WERI-Rb-1 (cell line): ENCODE measurements around the gene MIB1.

ENCODE experiments used
- DNase-seq: peaks from one replicate; pipeline ENCODE4 v3.0.0-alpha.2; 2020
- H3K27ac ChIP-seq: fragments of 250-450 bp; sonication (Bioruptor Pico); 2 replicates; pipeline ENCODE4 v1.5.1; 2020; ENCODE audit warnings: mild to moderate bottlenecking, moderate library complexity
- H3K27me3 ChIP-seq: fragments of 250-450 bp; sonication (Bioruptor Pico); 2 replicates; pipeline ENCODE4 v1.5.1; 2021; ENCODE audit warnings: mild to moderate bottlenecking, low read depth, moderate library complexity; ENCODE audit not compliant: insufficient read depth, severe bottlenecking
- H3K36me3 ChIP-seq: fragments of 250-450 bp; sonication (Bioruptor Pico); 2 replicates; pipeline ENCODE4 v1.5.1; 2020; ENCODE audit warnings: mild to moderate bottlenecking, moderate library complexity
- H3K4me3 ChIP-seq: 2 replicates; pipeline ENCODE4 v1.5.1; 2011; ENCODE audit warnings: low read depth, mild to moderate bottlenecking, control low read depth, low read length
- H3K9me3 ChIP-seq: fragments of 250-450 bp; sonication (Bioruptor Pico); 2 replicates; pipeline ENCODE4 v1.5.1; 2021; ENCODE audit warnings: mild to moderate bottlenecking, moderate library complexity; ENCODE audit not compliant: severe bottlenecking
- CTCF ChIP-seq: IDR thresholded peaks from 2 replicates; pipeline ENCODE4 v1.5.1; 2011; ENCODE audit warnings: low read depth, mild to moderate bottlenecking, control low read depth, inconsistent platforms, low read length

MIB1 gene

DNA sequence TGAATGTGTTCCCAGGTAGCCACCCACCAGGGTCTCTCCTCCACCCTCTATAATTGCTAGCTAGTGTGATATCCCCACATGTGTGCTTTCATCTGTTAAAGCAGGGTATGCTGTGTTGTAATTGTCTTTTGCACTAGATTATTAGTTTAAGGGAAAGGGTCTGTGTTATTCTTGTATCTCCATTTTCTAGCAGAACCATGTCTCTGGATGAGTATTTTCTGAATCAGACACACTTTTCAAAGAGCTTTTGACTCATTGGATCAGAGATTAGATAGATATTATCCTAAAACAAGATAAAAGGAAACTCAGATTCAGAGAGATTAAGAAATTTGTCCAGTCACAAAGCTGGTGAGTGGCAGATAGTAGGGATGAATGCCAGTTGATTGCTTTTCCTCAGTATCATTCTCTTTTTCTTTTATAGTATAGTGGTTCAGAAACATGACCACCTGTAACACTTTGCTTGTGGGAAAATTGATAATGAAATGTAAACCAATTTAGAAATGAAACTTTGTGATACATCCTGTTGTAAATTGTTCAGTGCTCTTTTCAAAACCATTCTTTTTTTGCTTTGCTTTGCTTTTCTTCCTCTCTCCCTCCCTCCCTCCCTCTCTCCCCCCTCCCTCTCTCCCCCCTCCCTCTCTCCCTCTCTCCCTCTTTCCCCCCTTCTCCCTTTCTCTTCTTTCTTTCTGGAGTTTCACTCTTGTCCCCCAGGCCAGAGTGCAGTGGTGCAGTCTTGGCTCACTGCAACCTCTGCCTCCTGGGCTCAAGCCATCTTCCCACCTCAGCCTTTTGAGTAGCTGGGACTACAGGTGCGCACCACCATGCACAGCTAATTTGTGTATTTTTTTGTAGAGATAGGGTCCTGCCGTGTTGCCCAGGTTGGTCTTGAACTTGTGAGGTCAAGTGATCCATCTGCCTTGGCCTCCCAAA lies 7.4 kb downstream of the MIB1 start:
- no peak for DNase-seq
- no peak for TF ChIP-seq CTCF
- no peaks in the 10 kb centered on the region for H3K27me3 ChIP-seq
- H3K4me3 ChIP-seq: no peak overlapping the region
- H3K27ac ChIP-seq: no peak overlapping the region
- peaks cover 9% of the 10 kb centered on the region for H3K36me3 ChIP-seq
- no peaks in the 10 kb centered on the region for H3K9me3 ChIP-seq

- DNase-seq: no peak
- Histone ChIP-seq H3K9me3 (no peaks in the 10 kb centered on the region), H3K4me3 (no peak overlapping the region), H3K36me3 (peaks cover 11% of the 10 kb centered on the region), H3K27me3 (no peaks in the 10 kb centered on the region), H3K27ac (no peak overlapping the region)
- no peak for TF ChIP-seq CTCF
These were observed 17.2 kb downstream of the MIB1 start for GRCh38 chr18:21757833-21758232.

DNA sequence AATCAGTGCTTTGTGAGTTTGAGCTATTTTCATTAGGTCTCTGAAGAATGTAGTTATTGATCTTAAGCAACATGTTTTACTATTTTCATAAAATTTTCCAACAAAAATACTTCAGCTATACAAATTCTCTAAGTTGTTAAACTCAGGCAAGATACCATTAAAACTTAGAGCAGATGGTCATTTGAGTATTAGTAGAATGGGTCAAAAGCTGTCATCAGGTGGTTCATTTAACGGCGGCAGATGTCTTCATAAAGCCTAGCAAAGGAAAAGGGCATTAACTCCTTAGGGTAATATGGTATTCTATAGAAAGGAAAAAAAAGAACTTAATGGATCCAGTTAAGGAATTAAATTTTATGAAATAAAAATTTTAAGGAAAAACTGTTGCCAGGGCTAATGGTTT lies 19.2 kb downstream of the MIB1 start:
- no peak for TF ChIP-seq CTCF
- peak; percentile 41 for DNase-seq

GRCh38 chr18:21760321-21760720 lies 19.7 kb downstream of the MIB1 start:
- no peaks in the 10 kb centered on the region for H3K9me3 ChIP-seq
- no peak overlapping the region; the same call in 1 of the 2 replicates for H3K4me3 ChIP-seq
- no peak for DNase-seq
- H3K27ac ChIP-seq: peak overlapping the region; percentile 60
- TF ChIP-seq CTCF: no peak
- peaks cover 3% of the 10 kb centered on the region; the same call in 1 of the 2 replicates for H3K36me3 ChIP-seq
- no peaks in the 10 kb centered on the region for H3K27me3 ChIP-seq

More for the DNA sequence above, 19.2 kb downstream of the MIB1 start:
- Histone ChIP-seq H3K9me3 (no peaks in the 10 kb centered on the region), H3K36me3 (peaks cover 3% of the 10 kb centered on the region; the same call in 1 of the 2 replicates), H3K27ac (peak overlapping the region; percentile 60), H3K4me3 (no peak overlapping the region), H3K27me3 (no peaks in the 10 kb centered on the region)

DNA sequence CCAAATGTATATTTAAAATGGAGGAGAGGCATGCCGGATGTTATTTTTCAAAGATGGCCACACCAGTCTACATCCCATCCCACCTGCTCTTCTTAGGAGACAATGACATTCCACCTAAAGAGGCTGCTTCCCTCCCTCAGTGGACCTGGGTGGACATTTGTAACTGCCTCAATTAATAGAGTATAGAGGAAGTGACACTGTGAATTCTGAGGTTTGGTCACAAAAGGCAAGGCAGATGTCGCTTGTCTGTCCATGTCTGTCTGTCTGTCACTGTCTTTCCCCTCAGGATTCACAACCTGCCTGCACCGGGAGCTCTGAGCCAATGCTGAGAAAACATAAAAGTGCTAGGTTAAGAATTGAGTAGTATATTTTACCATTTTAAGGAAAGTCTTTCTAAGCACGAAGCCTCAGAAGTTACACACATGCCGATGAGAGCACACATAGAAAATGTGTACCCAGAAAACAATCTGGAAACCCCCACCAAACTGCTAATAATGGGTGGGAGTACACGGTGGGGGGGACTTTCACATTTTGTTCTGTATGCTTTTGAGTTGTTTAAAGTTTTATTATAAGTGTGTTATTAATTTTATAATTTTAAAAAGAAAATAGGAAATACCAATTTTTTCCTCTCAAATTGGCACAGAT lies 21.0 kb downstream of the MIB1 start:
- Histone ChIP-seq H3K27me3 (no peaks in the 10 kb centered on the region), H3K9me3 (no peaks in the 10 kb centered on the region)
- DNase-seq: no peak

More for the DNA sequence above, 21.0 kb downstream of the MIB1 start:
- no peak overlapping the region for H3K4me3 ChIP-seq
- peak overlapping the region; percentile 49 for H3K27ac ChIP-seq
- no peak for TF ChIP-seq CTCF
- H3K36me3 ChIP-seq: peaks cover 14% of the 10 kb centered on the region
